Measurements from ENCODE around the gene WNT1.

DNA sequence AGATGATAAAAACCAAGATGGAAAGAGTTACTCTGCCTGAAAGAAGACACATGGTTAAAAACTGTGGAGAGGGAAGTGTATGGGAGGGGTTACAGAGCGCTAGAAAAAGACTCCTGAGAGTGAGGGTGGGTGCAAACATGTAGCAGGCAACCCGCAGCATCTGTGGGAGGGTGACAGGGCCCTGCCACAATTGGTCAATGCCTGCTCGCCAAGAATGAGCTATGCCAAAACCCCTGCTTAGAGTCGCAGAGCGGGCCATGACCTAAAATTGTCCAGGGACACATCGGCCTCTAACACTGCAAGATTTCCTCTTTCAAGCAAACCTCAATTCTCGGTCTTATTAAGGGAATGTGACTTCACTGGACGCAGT is 39.8 kb downstream of the WNT1 start:
- TF ChIP-seq CTCF (IDR thresholded peaks at IDR 0.05; ENCODE audit: insufficient read depth, low read length), result no peak
- no peak for TF ChIP-seq POLR2AphosphoS5 (IDR thresholded peaks at IDR 0.05; ENCODE audit: low read depth)
